SK-N-DZ (cell line): Measurements from ENCODE around the gene VPS16.

ENCODE experiments used
- DNase-seq: peaks from one replicate; pipeline ENCODE4 v3.0.0-alpha.2; 2015; ENCODE audit warnings: low spot score

Gene VPS16

GRCh38 chr20:2834401-2835110 lies 6.0 kb upstream of the VPS16 start:
- DNase-seq: no peak

GRCh38 chr20:2835331-2835796 lies 5.2 kb upstream of the VPS16 start:
- no peak for DNase-seq

- DNase-seq: no peak
Measured at GRCh38 chr20:2836035-2836434, 4.5 kb upstream of the VPS16 start.

GRCh38 chr20:2837221-2837960 lies 3.2 kb upstream of the VPS16 start:
- no peak for DNase-seq

- DNase-seq: no peak
Measured at GRCh38 chr20:2838170-2838797, 2.3 kb upstream of the VPS16 start.

GRCh38 chr20:2838847-2839671 lies 1.5 kb upstream of the VPS16 start:
- no peak for DNase-seq

GRCh38 chr20:2839732-2840137 lies 810 bp upstream of the VPS16 start:
- DNase-seq: no peak

- peak; percentile 35 for DNase-seq
Measured at GRCh38 chr20:2840967-2841531, 504 bp downstream of the VPS16 start.

- no peak for DNase-seq
Measured at GRCh38 chr20:2845607-2846006, 5.1 kb downstream of the VPS16 start.

- DNase-seq: no peak
Measured at GRCh38 chr20:2846698-2847097, 6.2 kb downstream of the VPS16 start.

- no peak for DNase-seq
Measured at GRCh38 chr20:2847802-2848201, 7.3 kb downstream of the VPS16 start.

- no peak for DNase-seq
Measured at GRCh38 chr20:2849529-2849928, 9.0 kb downstream of the VPS16 start.

GRCh38 chr20:2851086-2851485 lies 10.5 kb downstream of the VPS16 start:
- no peak for DNase-seq

GRCh38 chr20:2858591-2858990 lies 18.0 kb downstream of the VPS16 start:
- DNase-seq: no peak

- DNase-seq: no peak
Measured at GRCh38 chr20:2859330-2860121, 19.0 kb downstream of the VPS16 start.

GRCh38 chr20:2864626-2865025 lies 24.1 kb downstream of the VPS16 start:
- DNase-seq: no peak

- DNase-seq: no peak
Measured at GRCh38 chr20:2865101-2865500, 24.6 kb downstream of the VPS16 start.

- no peak for DNase-seq
Measured at GRCh38 chr20:2865630-2866029, 25.1 kb downstream of the VPS16 start.

- no peak for DNase-seq
Measured at GRCh38 chr20:2866236-2866635, 25.7 kb downstream of the VPS16 start.

GRCh38 chr20:2867081-2867864 lies 26.7 kb downstream of the VPS16 start:
- no peak for DNase-seq
